22Rv1 (cell line): ENCODE results near the gene KDM4C.

ENCODE experiments used
- CTCF ChIP-seq: fragments of 450-650 bp; IDR thresholded peaks from 2 replicates; pipeline ENCODE4 v1.5.1; 2017; ENCODE audit warnings: mild to moderate bottlenecking
- ZFX ChIP-seq: fragments of 450-650 bp; IDR thresholded peaks from 2 replicates; pipeline ENCODE4 v1.6.1; 2017; ENCODE audit warnings: antibody characterized with exemption, borderline replicate concordance

GRCh38 chr9:6763244-6763643 is 5.5 kb downstream of the KDM4C start:
- no peak for TF ChIP-seq ZFX
- no peak for TF ChIP-seq CTCF
